Transverse colon (tissue), 4 donors: Measurements from ENCODE around the gene TCHP.
A peak's percentile ranks its signal among the peaks of the same experiment; 100 is the strongest.

ENCODE experiments used
- CTCF ChIP-seq, 5 experiments: fragments of 200-600 bp in 3 of 5; fragments of 450-650 bp in 2 of 5; sonication (generic) in 3 of 5; IDR thresholded peaks; 1 replicate in 2 of 5; 2 replicates in 3 of 5; pipeline ENCODE4 v1.5.1; 2016 to 2017; ENCODE audit warnings: antibody characterized with exemption in 5 of 5, inconsistent platforms in 3 of 5, mild to moderate bottlenecking in 2 of 5, moderate library complexity in 1 of 5
- POLR2AphosphoS5 ChIP-seq, 3 donors: sonication (generic); formaldehyde crosslinking; IDR thresholded peaks; one replicate each; pipeline ENCODE4 v1.6.1; 2016; ENCODE audit warnings: antibody characterized with exemption in 3 of 3

- TF ChIP-seq CTCF (IDR thresholded peaks at IDR 0.05): peak in 3 of 5 experiments; percentile 13 to 46 (median 21)
- peak; percentile 76 to 86 (median 82) for TF ChIP-seq POLR2AphosphoS5 (IDR thresholded peaks at IDR 0.05)
These were observed at the start of gene TCHP for GRCh38 chr12:109899783-109900751.
